HG02943 (cell line): ENCODE measurements around the gene MACROD2.

Experiments
- ATAC-seq: cut with Tn5 transposase; IDR thresholded peaks from one replicate; pipeline ENCODE4 v1.9.1; 2021; ENCODE audit warnings: mild to moderate bottlenecking, low read depth, moderate library complexity; ENCODE audit not compliant: unreplicated experiment

Gene MACROD2

GRCh38 chr20:15814911-15815310 is 1819.6 kb downstream of the MACROD2 start:
- ATAC-seq = no peak

- ATAC-seq = no peak
Measured at GRCh38 chr20:15817351-15817750, 1822.0 kb downstream of the MACROD2 start.

- ATAC-seq = no peak
Measured at GRCh38 chr20:15818651-15819071, 1823.3 kb downstream of the MACROD2 start.

- ATAC-seq = no peak
Measured at GRCh38 chr20:15823718-15824117, 1828.4 kb downstream of the MACROD2 start.

DNA sequence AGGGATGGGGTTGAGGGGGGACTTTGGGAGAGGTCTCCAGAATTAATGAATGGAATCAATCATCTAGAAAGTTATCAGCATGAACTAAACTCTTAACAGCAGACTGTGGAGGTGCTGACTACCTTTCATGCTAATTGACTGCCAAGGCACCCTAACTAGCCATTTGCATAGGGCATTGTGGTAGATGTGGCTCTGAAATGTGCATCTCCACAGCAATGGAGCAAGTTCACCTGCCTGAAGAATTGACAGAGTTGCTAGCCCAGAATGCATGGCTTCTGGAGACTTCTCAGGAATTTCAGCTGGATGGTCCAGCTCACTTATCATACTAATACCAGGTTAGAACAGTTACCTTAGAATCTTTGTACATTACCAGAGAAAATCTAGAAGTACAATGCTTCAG is 1832.3 kb downstream of the MACROD2 start:
- ATAC-seq = no peak

DNA sequence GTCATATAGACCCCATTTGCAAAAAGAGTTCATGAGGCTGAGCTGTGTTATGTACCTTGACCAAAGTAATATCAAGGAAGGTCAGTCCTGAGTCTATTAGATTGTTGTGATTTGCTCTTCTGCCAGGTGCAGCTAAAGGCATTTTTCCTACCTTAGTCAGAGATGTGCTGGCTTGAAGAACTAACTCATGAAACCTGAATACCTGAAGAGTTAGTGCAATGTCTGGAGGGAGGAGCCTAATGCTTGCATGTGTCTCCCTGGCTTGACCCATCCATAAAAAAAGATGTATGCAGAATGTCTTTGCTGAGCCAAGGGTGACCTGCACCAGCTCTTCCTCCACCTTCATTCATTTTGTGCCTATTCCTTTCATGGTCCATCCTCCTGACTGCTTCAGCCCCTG is 1835.9 kb downstream of the MACROD2 start:
- ATAC-seq = no peak

DNA sequence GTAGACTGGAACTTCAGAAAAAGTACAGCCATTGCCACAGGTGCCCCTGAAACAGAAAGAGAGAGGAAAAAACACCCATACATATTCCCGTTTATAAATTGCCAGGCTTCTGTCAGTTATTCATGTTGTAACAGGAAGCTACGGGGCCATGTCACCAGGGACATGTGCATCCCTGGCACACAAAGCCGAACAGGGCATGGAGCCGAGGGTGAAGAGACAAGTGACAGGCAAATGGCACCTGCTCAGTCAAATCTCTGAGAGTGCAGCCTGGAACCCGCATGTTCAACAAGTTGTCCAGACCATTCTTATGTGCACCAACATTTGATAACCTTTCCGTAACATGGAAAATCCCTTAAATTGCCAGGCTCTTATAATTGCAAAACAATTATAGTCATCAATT is 1837.2 kb downstream of the MACROD2 start:
- ATAC-seq = no peak

DNA sequence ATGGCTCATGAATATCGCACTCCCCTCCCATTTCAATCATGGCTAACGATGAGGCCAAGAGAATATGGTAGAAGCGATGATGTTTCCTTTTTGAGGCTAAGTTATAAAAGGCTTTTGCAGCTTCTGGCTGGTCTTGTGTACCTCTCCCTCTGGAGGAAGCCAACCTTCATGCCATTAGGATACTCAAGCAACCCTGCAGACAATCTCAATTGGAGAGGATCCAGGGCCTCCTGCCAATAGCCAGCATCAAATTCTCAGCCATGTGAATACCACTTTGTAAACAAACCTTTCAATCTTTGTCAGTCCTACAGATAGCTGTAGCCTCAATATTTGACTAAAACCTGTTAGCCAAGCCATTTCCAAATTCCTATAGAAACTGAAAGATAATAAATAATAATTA is 1839.5 kb downstream of the MACROD2 start:
- ATAC-seq = no peak

- no peak for ATAC-seq
Measured at GRCh38 chr20:15835811-15836210, 1840.5 kb downstream of the MACROD2 start.

DNA sequence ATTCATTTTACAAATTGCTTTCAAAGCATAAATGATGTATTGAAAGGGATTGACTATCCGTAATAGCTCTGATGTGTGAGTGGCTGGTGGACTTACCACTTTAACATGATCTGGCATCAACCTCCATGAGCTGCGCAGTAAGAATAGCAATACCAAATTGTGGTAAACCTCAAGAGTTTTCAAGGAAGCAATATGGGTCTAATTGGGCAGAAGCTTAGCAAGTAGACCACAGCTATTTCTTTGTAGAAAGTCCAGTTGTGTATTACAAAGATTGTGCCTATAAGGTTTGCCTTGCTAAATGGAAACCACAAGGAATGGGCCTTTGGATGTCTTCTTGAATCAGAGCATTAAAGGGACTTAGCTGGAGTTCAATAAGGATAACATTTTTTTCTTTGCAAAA is 1841.3 kb downstream of the MACROD2 start:
- ATAC-seq = no peak

GRCh38 chr20:15837563-15837962 is 1842.2 kb downstream of the MACROD2 start:
- no peak for ATAC-seq

GRCh38 chr20:15838466-15838865 is 1843.2 kb downstream of the MACROD2 start:
- ATAC-seq = no peak

DNA sequence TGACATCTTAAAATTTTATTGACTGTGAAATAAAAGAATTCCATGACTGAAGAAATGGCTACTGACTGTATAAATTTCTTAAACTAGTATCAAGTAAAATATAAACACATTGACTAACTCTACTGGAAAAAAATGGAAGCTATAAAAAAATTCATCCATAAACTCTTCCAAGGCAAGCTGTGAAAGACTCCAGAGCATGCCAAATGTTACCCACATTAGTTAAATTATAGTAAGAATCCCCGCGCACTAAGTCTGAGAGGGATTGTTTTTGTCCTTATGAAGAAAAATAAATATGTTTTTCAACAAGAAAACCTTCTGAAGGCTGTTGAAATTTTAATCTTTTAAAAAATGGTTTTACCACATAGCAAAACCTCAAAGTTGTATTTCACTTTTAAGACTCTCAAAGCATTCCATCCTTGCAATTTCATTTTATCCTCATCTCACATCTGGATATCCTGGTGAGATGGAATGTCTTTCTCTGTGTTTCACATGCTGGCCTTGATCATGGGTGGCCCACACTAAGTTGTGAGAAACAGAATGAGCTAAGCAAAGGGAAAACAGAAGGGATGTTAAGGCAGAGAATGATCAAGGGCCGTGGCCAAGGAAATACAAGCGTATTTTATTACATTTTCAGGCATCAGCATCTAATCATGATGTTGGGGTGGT is 1845.5 kb downstream of the MACROD2 start:
- no peak for ATAC-seq

- ATAC-seq = no peak
Measured at GRCh38 chr20:15842872-15843271, 1847.6 kb downstream of the MACROD2 start.

DNA sequence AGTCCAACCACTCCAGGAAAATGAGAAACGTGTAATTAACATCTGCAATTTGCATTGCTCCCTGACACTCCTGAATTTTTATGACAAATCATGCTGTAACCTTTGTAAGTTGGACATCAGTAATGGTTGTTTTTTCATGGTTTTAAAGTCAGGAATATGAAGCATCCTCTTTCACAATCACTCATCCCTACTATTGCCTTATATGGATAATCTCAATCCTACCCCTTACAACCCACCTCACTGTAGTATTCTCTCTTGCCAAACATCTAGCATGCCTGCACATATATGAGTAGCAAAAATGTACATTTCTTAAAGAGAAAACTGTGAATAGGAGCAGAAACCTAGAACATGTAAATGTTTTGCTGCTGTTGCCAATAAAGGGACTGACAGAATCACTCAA is 1848.5 kb downstream of the MACROD2 start:
- no peak for ATAC-seq

GRCh38 chr20:15847196-15847784 is 1852.0 kb downstream of the MACROD2 start:
- ATAC-seq = no peak

GRCh38 chr20:15848126-15848525 is 1852.8 kb downstream of the MACROD2 start:
- ATAC-seq = no peak

GRCh38 chr20:15848995-15849610 is 1853.8 kb downstream of the MACROD2 start:
- no peak for ATAC-seq

DNA sequence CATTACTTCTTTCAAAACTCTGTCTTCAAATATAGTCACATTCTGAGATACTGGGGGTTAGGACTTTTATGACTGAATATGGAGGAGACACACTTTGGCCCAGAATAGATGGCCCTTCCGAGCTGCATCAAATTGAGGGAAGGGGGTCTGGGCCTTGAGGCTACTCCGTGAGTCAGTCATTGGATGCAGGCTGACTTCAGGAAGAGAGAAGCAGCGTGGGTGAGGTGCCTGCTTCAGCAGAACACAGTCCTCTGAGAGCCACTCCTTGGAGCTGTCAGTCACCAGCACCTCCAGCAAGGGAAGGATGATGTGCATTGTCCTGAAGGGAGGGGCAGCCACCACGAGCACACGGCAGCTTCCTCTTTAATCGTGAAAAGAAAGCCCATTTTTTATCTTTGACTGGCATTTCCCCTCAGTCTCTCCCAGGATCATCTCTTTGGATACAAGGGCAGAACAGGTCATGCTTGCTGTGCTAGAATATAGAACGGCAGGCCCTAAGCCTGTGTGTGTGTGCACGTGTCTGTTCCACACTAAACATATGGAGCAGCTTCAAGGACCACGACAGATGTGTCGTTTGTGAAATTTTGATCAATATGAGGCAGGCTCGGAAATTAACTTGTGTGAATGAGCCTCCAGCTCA is 1856.4 kb downstream of the MACROD2 start:
- ATAC-seq = no peak

DNA sequence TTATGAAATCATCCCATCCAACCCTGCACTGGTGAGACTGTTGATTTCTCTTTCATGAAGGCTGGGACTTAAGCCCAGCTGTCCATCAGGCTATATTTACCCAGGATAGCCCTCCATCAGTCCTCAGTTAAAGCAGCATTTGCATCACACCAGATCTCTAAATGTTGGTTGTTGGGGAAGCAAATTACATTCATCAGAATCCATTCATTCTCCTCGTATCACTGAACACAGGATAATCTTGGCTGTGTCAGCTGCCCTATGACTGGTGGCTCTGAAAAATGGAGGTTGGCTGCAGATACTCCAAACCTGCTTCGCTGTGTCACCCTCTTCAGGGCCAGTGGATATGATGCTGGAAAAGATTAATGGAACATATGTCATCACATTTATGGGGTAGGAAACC is 1859.6 kb downstream of the MACROD2 start:
- no peak for ATAC-seq

DNA sequence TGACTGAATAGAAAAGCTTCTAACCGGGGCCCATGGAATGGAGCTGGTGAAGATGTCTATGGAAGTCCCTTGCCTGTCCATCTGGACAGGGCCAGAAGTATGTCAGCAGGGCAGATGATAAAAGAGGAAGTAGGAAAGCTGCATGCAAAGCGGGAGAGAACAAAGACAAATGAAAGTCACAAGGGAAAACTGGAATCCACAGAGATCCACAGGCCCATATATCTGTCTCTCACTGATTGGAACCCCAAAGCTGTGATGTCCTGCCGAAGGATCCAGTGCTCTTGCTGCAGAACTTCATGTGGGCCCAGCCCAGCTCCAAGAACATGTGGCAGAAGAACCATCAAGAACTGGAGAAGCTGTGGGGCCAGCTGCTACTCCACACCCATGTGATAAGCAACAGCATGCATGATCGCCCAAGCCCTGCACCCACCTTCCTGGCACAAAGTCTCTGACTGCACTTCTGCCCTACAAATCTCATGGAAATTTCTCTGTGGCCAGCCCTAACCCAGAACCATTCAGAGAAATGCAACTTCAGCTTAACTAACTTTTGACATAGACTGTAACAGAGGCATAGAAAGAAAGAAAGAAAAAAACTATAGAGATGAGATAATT is 1862.0 kb downstream of the MACROD2 start:
- ATAC-seq = peak; percentile 70
